ENCODE results near the gene TBXAS1. TPM values are rescaled to one million over a fixed set of nuclear protein-coding genes. Genes with fewer than 3 reads are reported as not detected.

The TBXAS1 gene
- 10 to 100 TPM in 1 of 6 donors, 1 to 10 TPM in 4, under 1 TPM in 1; 0.74 to 18.4 (median 2.6) TPM for total RNA-seq
- 1 to 10 TPM; 1.5 to 2.3 TPM for polyA plus RNA-seq

- peak; percentile 83 to 92 (median 90) for ATAC-seq
- DNase-seq = peak in 3 of 6 donors; percentile 14 to 47 (median 35)
- Histone ChIP-seq H3K9me3 (no peaks in the 10 kb centered on the region), H3K36me3 (no peaks in the 10 kb centered on the region), H3K27ac (peak within 1 kb of the TSS; percentile 15 to 87 (median 69)), H3K27me3 (no peaks in the 10 kb centered on the region), H3K4me1 (peaks cover 0 to 21% (median 18%) of the 10 kb centered on the region in 3 donors), H3K4me3 (peak within 1 kb of the TSS in 1 of 4 donors; percentile 23)
- no peak for FAIRE-seq
- WGBS, 2 donors = 37 to 41% methylated on average over 10 of the region's 10 CpGs
- intact Hi-C loops (cut with DNase I) = no loop called here
- no peak for TF ChIP-seq CTCF (IDR thresholded peaks at IDR 0.05)
Observed at GRCh38 chr7:139829025-139829774, at the start of gene TBXAS1. Gene TBXAS1, plus strand, starts transcription at chr7:139829264. Its CDS starts 127 bp downstream, at chr7:139829391.

GRCh38 chr7:139782932-139783331, 46.1 kb upstream of the TBXAS1 start:
- no peak overlapping the region for H3K27ac ChIP-seq
- H3K4me1 ChIP-seq = no peaks in the 10 kb centered on the region
- intact Hi-C loops (cut with DNase I) = no loop called here
- DNase-seq (no peak), FAIRE-seq (no peak), ATAC-seq (no peak)
- WGBS, 2 donors = 85 to 86% methylated on average over 3 of the region's 3 CpGs
- TF ChIP-seq CTCF (IDR thresholded peaks at IDR 0.05) = no peak
- H3K4me3 ChIP-seq = no peak overlapping the region
- no peaks in the 10 kb centered on the region for H3K9me3 ChIP-seq
- peaks cover 0 to 3% (median 0%) of the 10 kb centered on the region in 4 donors for H3K27me3 ChIP-seq
- no peaks in the 10 kb centered on the region for H3K36me3 ChIP-seq

GRCh38 chr7:139783647-139784385, 45.2 kb upstream of the TBXAS1 start:
- Histone ChIP-seq H3K36me3 (no peaks in the 10 kb centered on the region), H3K27me3 (peaks cover 0 to 3% (median 0%) of the 10 kb centered on the region in 4 donors), H3K4me1 (no peaks in the 10 kb centered on the region), H3K4me3 (no peak overlapping the region), H3K27ac (no peak overlapping the region), H3K9me3 (no peaks in the 10 kb centered on the region)
- intact Hi-C loops (cut with DNase I) = no loop called here
- DNase-seq = no peak
- TF ChIP-seq CTCF (IDR thresholded peaks at IDR 0.05) = no peak
- no peak for FAIRE-seq
- 34 to 37% methylated on average over 3 of the region's 3 CpGs for WGBS, 2 donors
- ATAC-seq = no peak

- Histone ChIP-seq H3K4me3 (no peak overlapping the region), H3K36me3 (no peaks in the 10 kb centered on the region), H3K27ac (no peak overlapping the region), H3K27me3 (peaks cover 0 to 3% (median 0%) of the 10 kb centered on the region in 4 donors), H3K9me3 (no peaks in the 10 kb centered on the region), H3K4me1 (no peaks in the 10 kb centered on the region)
- ATAC-seq (no peak), DNase-seq (no peak), FAIRE-seq (no peak)
- TF ChIP-seq CTCF (IDR thresholded peaks at IDR 0.05) = no peak
- 78 to 93% methylated on average over 3 of the region's 3 CpGs for WGBS, 2 donors
- intact Hi-C loops (cut with DNase I) = no loop called here
Observed at GRCh38 chr7:139784648-139785047, 44.4 kb upstream of the TBXAS1 start.
